Measurements from ENCODE around the gene PPP2R3C.

Gene PPP2R3C

GRCh38 chr14:35149239-35149638 is 27.4 kb upstream of the PPP2R3C start:
- ChIA-PET CTCF (interaction anchor here (1.0 to 3.3 kb wide), 4 partner anchors 8 to 256 kb away, joined by 3 to 28 read pairs (median 6); partner anchors contain the start of gene NFKBIA), POLR2A (no interaction called here)
- no peak overlapping the region for H3K4me3 ChIP-seq (ENCODE audit: low read depth, low read length)
- TF ChIP-seq, protein P1, sequence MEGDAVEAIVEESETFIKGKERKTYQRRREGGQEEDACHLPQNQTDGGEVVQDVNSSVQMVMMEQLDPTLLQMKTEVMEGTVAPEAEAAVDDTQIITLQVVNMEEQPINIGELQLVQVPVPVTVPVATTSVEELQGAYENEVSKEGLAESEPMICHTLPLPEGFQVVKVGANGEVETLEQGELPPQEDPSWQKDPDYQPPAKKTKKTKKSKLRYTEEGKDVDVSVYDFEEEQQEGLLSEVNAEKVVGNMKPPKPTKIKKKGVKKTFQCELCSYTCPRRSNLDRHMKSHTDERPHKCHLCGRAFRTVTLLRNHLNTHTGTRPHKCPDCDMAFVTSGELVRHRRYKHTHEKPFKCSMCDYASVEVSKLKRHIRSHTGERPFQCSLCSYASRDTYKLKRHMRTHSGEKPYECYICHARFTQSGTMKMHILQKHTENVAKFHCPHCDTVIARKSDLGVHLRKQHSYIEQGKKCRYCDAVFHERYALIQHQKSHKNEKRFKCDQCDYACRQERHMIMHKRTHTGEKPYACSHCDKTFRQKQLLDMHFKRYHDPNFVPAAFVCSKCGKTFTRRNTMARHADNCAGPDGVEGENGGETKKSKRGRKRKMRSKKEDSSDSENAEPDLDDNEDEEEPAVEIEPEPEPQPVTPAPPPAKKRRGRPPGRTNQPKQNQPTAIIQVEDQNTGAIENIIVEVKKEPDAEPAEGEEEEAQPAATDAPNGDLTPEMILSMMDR (IDR thresholded peaks at IDR 0.05; ENCODE audit: insufficient read depth, low read length, missing control alignments): no peak
- no peak for DNase-seq (ENCODE audit: low read depth, low spot score)

DNA sequence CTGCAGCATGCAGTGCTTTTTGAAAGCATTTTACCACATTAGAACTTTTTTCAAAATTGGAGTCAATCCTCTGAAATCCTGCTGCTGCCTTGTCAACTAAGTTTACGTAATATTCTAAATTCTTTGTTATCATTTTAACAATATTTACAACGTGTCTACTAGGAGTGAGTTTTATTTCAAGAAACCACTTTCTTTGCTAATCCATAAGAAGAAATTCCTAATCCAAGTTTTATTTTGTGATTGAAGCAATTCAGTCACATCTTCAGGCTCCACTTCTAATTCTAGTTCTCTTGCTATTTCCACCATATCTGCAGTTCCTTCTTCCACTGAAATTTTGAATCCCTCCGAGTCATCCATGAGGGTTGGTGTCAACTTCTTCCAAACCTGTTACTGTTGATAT is 25.9 kb upstream of the PPP2R3C start:
- H3K4me3 ChIP-seq (ENCODE audit: low read depth, low read length): no peak overlapping the region
- DNase-seq (ENCODE audit: low read depth, low spot score): no peak
- POLR2A ChIA-PET: no interaction called here
- CTCF ChIA-PET: interaction anchor here (2.0 to 17.0 kb wide), 2 partner anchors 258 to 269 kb away, joined by 5 to 573 read pairs; partner anchors contain the start of gene NFKBIA
- TF ChIP-seq, protein P1 (IDR thresholded peaks at IDR 0.05; ENCODE audit: insufficient read depth, low read length, missing control alignments): no peak

DNA sequence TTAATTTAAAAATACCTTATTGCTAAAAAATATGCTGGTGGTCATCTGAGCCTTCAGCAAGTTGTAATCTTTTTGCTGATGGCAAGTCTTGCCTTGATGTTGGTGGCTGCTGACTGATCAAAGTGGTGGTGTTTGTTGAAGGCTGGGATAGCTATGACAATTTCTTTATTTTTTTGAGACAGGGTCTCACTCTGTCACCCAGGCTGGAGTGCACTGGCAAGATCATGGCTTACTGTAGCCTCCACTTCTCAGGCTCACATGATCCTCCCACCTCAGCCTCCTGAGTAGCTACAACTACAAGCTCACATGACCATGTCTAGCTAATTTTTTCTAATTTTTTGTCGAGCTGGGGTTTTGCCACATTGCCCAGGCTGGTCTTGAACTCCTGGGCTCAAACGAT is 25.4 kb upstream of the PPP2R3C start:
- POLR2A ChIA-PET: no interaction called here
- TF ChIP-seq, protein P1 (IDR thresholded peaks at IDR 0.05; ENCODE audit: insufficient read depth, low read length, missing control alignments): no peak
- no peak overlapping the region for H3K4me3 ChIP-seq (ENCODE audit: low read depth, low read length)
- CTCF ChIA-PET: interaction anchor here (0.6 to 17.0 kb wide), 4 partner anchors 10 to 269 kb away, joined by 3 to 573 read pairs (median 4); partner anchors contain the start of gene NFKBIA
- no peak for DNase-seq (ENCODE audit: low read depth, low spot score)

DNA sequence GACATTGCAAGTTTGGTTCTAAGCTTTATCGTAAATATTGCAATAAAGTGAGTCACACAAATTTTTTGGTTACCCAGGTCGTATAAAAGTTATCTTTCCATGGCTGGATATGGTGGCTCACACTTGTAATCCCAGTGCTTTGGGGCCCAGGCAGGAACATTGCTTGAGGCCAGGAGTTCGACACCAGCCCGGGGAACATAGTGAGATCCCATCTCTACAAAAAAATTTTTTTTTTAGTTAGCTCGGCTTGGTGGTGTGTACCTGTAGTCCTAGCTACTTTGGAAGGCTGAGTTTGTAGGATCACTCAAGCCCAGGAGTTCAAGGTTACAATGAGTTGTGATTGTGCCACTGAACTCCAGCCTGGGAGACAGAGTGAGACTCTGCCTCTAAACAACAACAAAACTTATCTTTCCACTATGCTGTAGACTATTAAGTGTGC is 24.9 kb upstream of the PPP2R3C start:
- H3K4me3 ChIP-seq (ENCODE audit: low read depth, low read length): no peak overlapping the region
- ChIA-PET CTCF (interaction anchor here (0.6 to 17.0 kb wide), 6 partner anchors 8 to 270 kb away, joined by 3 to 573 read pairs (median 4); no protein-coding TSS in a partner anchor), POLR2A (no interaction called here)
- TF ChIP-seq, protein P1 (IDR thresholded peaks at IDR 0.05; ENCODE audit: insufficient read depth, low read length, missing control alignments): no peak
- DNase-seq (ENCODE audit: low read depth, low spot score): no peak

DNA sequence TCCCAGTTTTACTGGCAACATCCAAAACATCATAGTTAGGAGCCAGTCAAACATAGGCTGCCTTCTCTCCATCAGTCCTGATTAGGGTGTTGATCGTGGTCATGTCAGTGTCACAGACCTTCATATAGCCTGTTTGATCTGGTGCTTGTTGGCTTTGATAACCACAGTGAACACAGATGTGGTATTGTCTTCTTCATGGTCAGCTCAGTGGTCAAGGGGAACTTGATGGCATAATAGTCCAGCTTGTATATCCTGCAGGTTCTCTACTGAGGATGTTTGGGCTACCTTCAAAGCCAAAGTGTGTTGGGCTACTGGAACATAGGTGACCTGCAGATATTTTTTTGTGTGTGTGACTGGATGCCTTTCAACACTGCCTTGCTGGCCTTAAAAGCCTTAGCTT is 22.2 kb upstream of the PPP2R3C start:
- no peak overlapping the region for H3K4me3 ChIP-seq (ENCODE audit: low read depth, low read length)
- ChIA-PET CTCF (interaction anchor here (1.1 to 17.0 kb wide), 9 partner anchors 11 to 674 kb away, joined by 3 to 573 read pairs (median 6); partner anchors contain the start of gene NFKBIA), POLR2A (no interaction called here)
- TF ChIP-seq, protein P1 (IDR thresholded peaks at IDR 0.05; ENCODE audit: insufficient read depth, low read length, missing control alignments): no peak
- DNase-seq (ENCODE audit: low read depth, low spot score): no peak

GRCh38 chr14:35140718-35141581 is 19.2 kb upstream of the PPP2R3C start:
- ChIA-PET CTCF (interaction anchor here (0.6 to 17.0 kb wide), 40 partner anchors 9 to 677 kb away, joined by 3 to 573 read pairs (median 5); partner anchors contain the start of genes NFKBIA, PPP2R3C, PRORP and PSMA6), POLR2A (interaction anchor here (0.8 to 2.0 kb wide), 3 partner anchors 244 to 264 kb away, joined by 3 to 6 read pairs (median 6); partner anchors contain the start of gene NFKBIA)
- no peak for DNase-seq (ENCODE audit: low read depth, low spot score)
- TF ChIP-seq, protein P1 (IDR thresholded peaks at IDR 0.05; ENCODE audit: insufficient read depth, low read length, missing control alignments): no peak
- H3K4me3 ChIP-seq (ENCODE audit: low read depth, low read length): no peak overlapping the region
